IPS-20b (cell line): ENCODE results near the gene BMAL1.

Experiments
- H3K27ac ChIP-seq: one replicate; pipeline ENCODE4 v1.5.1; 2013; ENCODE audit warnings: low read length
- H3K27me3 ChIP-seq: 2 replicates; pipeline ENCODE4 v1.6.1; 2013; ENCODE audit warnings: mild to moderate bottlenecking, low read length, inconsistent platforms; ENCODE audit not compliant: insufficient read depth
- H3K36me3 ChIP-seq: 2 replicates; pipeline ENCODE4 v1.6.1; 2013; ENCODE audit warnings: low read depth, mild to moderate bottlenecking, inconsistent platforms, low read length, moderate library complexity; ENCODE audit not compliant: insufficient read depth
- H3K4me1 ChIP-seq: 2 replicates; pipeline ENCODE4 v1.6.1; 2013; ENCODE audit warnings: mild to moderate bottlenecking, control low read depth, inconsistent platforms, low read length, moderate library complexity; ENCODE audit not compliant: insufficient read depth
- H3K4me3 ChIP-seq: 2 replicates; pipeline ENCODE4 v1.5.1; 2013; ENCODE audit warnings: mild to moderate bottlenecking, low read length, inconsistent platforms
- H3K9ac ChIP-seq: 2 replicates; pipeline ENCODE4 v1.6.1; 2013; ENCODE audit warnings: low read depth, mild to moderate bottlenecking, inconsistent platforms, low read length, moderate library complexity
- H3K9me3 ChIP-seq: 2 replicates; pipeline ENCODE4 v1.6.1; 2013; ENCODE audit warnings: mild to moderate bottlenecking, low read depth, low read length, inconsistent platforms; ENCODE audit not compliant: insufficient read depth

The BMAL1 gene

GRCh38 chr11:13311570-13311969 lies 34.0 kb downstream of the BMAL1 start:
- no peaks in the 10 kb centered on the region for H3K36me3 ChIP-seq
- H3K4me1 ChIP-seq, result peaks cover 5% of the 10 kb centered on the region; the same call in 1 of the 2 replicates
- H3K27me3 ChIP-seq, result no peaks in the 10 kb centered on the region
- H3K9me3 ChIP-seq, result no peaks in the 10 kb centered on the region
- no peak overlapping the region for H3K27ac ChIP-seq
- H3K4me3 ChIP-seq, result no peak overlapping the region
- no peak overlapping the region for H3K9ac ChIP-seq

GRCh38 chr11:13313005-13313819 lies 35.6 kb downstream of the BMAL1 start:
- no peak overlapping the region for H3K4me3 ChIP-seq
- no peaks in the 10 kb centered on the region for H3K27me3 ChIP-seq
- H3K4me1 ChIP-seq, result peaks cover 5% of the 10 kb centered on the region; the same call in 1 of the 2 replicates
- H3K36me3 ChIP-seq, result no peaks in the 10 kb centered on the region
- no peaks in the 10 kb centered on the region for H3K9me3 ChIP-seq
- H3K9ac ChIP-seq, result no peak overlapping the region
- no peak overlapping the region for H3K27ac ChIP-seq

- Histone ChIP-seq H3K4me1 (peaks cover 5% of the 10 kb centered on the region; the same call in 1 of the 2 replicates), H3K36me3 (no peaks in the 10 kb centered on the region), H3K9me3 (no peaks in the 10 kb centered on the region), H3K27me3 (no peaks in the 10 kb centered on the region), H3K27ac (no peak overlapping the region), H3K9ac (no peak overlapping the region), H3K4me3 (no peak overlapping the region)
These were observed 37.2 kb downstream of the BMAL1 start for GRCh38 chr11:13314676-13315394.

- Histone ChIP-seq H3K27ac (no peak overlapping the region), H3K27me3 (no peaks in the 10 kb centered on the region), H3K9ac (no peak overlapping the region), H3K9me3 (no peaks in the 10 kb centered on the region), H3K4me1 (peaks cover 5% of the 10 kb centered on the region; the same call in 1 of the 2 replicates), H3K36me3 (no peaks in the 10 kb centered on the region), H3K4me3 (no peak overlapping the region)
These were observed 38.2 kb downstream of the BMAL1 start for GRCh38 chr11:13315517-13316432.

GRCh38 chr11:13316528-13316961 lies 39.0 kb downstream of the BMAL1 start:
- no peak overlapping the region for H3K4me3 ChIP-seq
- peaks cover 5% of the 10 kb centered on the region; the same call in 1 of the 2 replicates for H3K4me1 ChIP-seq
- no peak overlapping the region for H3K9ac ChIP-seq
- no peaks in the 10 kb centered on the region for H3K27me3 ChIP-seq
- H3K27ac ChIP-seq, result no peak overlapping the region
- H3K9me3 ChIP-seq, result no peaks in the 10 kb centered on the region
- H3K36me3 ChIP-seq, result no peaks in the 10 kb centered on the region

GRCh38 chr11:13317293-13318080 lies 39.9 kb downstream of the BMAL1 start:
- no peaks in the 10 kb centered on the region for H3K27me3 ChIP-seq
- H3K9me3 ChIP-seq, result no peaks in the 10 kb centered on the region
- no peak overlapping the region for H3K4me3 ChIP-seq
- H3K36me3 ChIP-seq, result no peaks in the 10 kb centered on the region
- no peak overlapping the region for H3K9ac ChIP-seq
- no peak overlapping the region for H3K27ac ChIP-seq
- peaks cover 5% of the 10 kb centered on the region; the same call in 1 of the 2 replicates for H3K4me1 ChIP-seq

GRCh38 chr11:13318498-13319295 lies 41.1 kb downstream of the BMAL1 start:
- no peak overlapping the region for H3K4me3 ChIP-seq
- H3K9ac ChIP-seq, result no peak overlapping the region
- H3K9me3 ChIP-seq, result no peaks in the 10 kb centered on the region
- peaks cover 5% of the 10 kb centered on the region; the same call in 1 of the 2 replicates for H3K4me1 ChIP-seq
- no peak overlapping the region for H3K27ac ChIP-seq
- H3K27me3 ChIP-seq, result no peaks in the 10 kb centered on the region
- H3K36me3 ChIP-seq, result no peaks in the 10 kb centered on the region

- no peaks in the 10 kb centered on the region for H3K9me3 ChIP-seq
- H3K36me3 ChIP-seq, result no peaks in the 10 kb centered on the region
- no peak overlapping the region for H3K9ac ChIP-seq
- no peaks in the 10 kb centered on the region; the same call in 1 of the 2 replicates for H3K4me1 ChIP-seq
- no peak overlapping the region for H3K4me3 ChIP-seq
- no peak overlapping the region for H3K27ac ChIP-seq
- H3K27me3 ChIP-seq, result no peaks in the 10 kb centered on the region
These were observed 43.1 kb downstream of the BMAL1 start for GRCh38 chr11:13320688-13321087.

GRCh38 chr11:13321431-13321830 lies 43.8 kb downstream of the BMAL1 start:
- H3K9ac ChIP-seq, result no peak overlapping the region
- H3K27me3 ChIP-seq, result no peaks in the 10 kb centered on the region

GRCh38 chr11:13324141-13324540 lies 46.6 kb downstream of the BMAL1 start:
- Histone ChIP-seq H3K27ac (no peak overlapping the region), H3K27me3 (no peaks in the 10 kb centered on the region), H3K4me1 (no peaks in the 10 kb centered on the region; the same call in 1 of the 2 replicates), H3K4me3 (no peak overlapping the region), H3K9me3 (no peaks in the 10 kb centered on the region), H3K9ac (no peak overlapping the region), H3K36me3 (no peaks in the 10 kb centered on the region)

More at GRCh38 chr11:13321431-13321830, 43.8 kb downstream of the BMAL1 start:
- Histone ChIP-seq H3K4me3 (no peak overlapping the region), H3K9me3 (no peaks in the 10 kb centered on the region), H3K36me3 (no peaks in the 10 kb centered on the region), H3K27ac (no peak overlapping the region), H3K4me1 (no peaks in the 10 kb centered on the region; the same call in 1 of the 2 replicates)
